ENCODE measurements around the gene BICRAL. TPM values are rescaled to one million over a fixed set of nuclear protein-coding genes. Genes with fewer than 3 reads are reported as not detected.

BICRAL gene
- total and polyA plus RNA-seq, 9 of the 15 experiments (the other 6 are each of a cell fraction or from before 2014, with no cell fraction given): 1.2 to 11.9 (median 5.6) TPM

- TF ChIP-seq ZNF318 (IDR thresholded peaks at IDR 0.05; ENCODE audit: borderline replicate concordance in 1 of 2, low read depth in 1 of 2) (no peak), MCM5 (IDR thresholded peaks at IDR 0.05; ENCODE audit: low read depth) (no peak), ZKSCAN3 (CRISPR knock-in tag; IDR thresholded peaks at IDR 0.05) (no peak), SMARCB1 (IDR thresholded peaks at IDR 0.05; ENCODE audit: insufficient read length, low read depth) (no peak), GABPB1 (CRISPR knock-in tag; IDR thresholded peaks at IDR 0.05) (no peak), ZNF507 (tag; conservative IDR thresholded peaks at IDR 0.05) (no peak)
Measured at GRCh38 chr6:42788671-42789070, 6.8 kb downstream of the BICRAL start (continued).

Measured in K562 (cell line).